ENCODE results near the gene P4HA1.

Gene P4HA1

DNA sequence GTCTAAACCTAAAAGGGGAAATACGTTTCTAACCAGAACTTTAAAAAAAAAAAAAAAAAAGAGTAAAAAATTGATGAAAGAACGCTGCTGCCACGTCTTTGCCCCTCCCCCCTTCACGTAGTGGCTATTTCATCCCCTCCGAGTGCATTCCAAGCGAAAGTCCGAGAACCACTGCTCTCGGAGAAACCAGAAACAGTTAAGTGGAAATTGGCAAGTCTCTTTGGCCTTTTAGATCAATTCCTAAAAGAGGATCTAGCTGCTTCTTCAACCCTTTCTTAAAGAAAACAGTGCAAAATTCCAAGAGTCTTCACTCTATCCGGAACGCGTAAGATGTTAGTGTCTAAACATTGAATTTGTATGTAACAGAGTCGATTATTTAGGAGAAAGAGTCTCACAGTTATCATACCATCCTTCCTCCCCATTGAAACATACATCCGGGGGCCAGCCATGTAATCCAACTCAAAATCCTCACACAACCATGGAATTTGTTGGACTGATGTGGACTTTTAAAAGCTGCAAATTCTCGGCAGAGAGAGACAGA is 1.1 kb downstream of the P4HA1 start:
- Histone ChIP-seq H3K27me3 (ENCODE audit: control insufficient read depth, insufficient read depth, low read length, poor library complexity, severe bottlenecking) (no peaks in the 10 kb centered on the region), H3K27ac (ENCODE audit: insufficient read depth, low read depth, low read length, poor library complexity, severe bottlenecking) (peak overlapping the region; percentile 70), H3K4me1 (ENCODE audit: control insufficient read depth, insufficient read depth, low read length) (peaks cover 12% of the 10 kb centered on the region), H3K4me3 (ENCODE audit: insufficient read depth, low read depth, low read length) (peak overlapping the region; percentile 88), H3K36me3 (ENCODE audit: control insufficient read depth, insufficient read depth, low read length) (no peaks in the 10 kb centered on the region), H3K9me3 (ENCODE audit: control insufficient read depth, low read length) (no peaks in the 10 kb centered on the region)
- WGBS, 2 experiments: 0 to 1% methylated on average over 11 to 14 of the region's 14 CpGs

DNA sequence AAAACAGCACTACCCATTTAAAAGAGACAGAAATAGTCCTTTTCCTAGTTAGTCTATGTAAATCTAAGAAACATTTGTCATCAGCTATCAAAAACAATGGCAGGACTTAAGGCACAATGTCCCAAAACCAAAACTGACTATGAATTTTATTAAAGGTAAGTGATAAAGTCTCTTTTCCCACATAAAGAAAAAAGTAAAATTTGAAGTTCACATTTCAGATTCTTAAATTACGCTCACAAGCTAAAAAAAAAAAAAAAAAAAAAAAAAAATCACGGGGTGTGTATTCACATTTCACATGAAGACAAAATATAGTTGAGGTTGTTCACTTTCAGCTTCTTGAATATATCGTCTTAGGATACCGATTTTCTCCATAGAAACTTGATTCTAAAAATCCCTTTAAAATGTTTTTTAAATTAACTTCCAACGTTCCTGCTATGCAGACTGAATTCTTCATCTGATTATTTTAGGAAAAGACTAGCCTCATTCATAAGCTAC is 1.6 kb downstream of the P4HA1 start:
- WGBS, 2 experiments: 5 to 12% methylated on average over 3 to 5 of the region's 5 CpGs
- peak overlapping the region; percentile 70 for H3K27ac ChIP-seq (ENCODE audit: insufficient read depth, low read depth, low read length, poor library complexity, severe bottlenecking)
- H3K4me3 ChIP-seq (ENCODE audit: insufficient read depth, low read depth, low read length): peak overlapping the region; percentile 88

DNA sequence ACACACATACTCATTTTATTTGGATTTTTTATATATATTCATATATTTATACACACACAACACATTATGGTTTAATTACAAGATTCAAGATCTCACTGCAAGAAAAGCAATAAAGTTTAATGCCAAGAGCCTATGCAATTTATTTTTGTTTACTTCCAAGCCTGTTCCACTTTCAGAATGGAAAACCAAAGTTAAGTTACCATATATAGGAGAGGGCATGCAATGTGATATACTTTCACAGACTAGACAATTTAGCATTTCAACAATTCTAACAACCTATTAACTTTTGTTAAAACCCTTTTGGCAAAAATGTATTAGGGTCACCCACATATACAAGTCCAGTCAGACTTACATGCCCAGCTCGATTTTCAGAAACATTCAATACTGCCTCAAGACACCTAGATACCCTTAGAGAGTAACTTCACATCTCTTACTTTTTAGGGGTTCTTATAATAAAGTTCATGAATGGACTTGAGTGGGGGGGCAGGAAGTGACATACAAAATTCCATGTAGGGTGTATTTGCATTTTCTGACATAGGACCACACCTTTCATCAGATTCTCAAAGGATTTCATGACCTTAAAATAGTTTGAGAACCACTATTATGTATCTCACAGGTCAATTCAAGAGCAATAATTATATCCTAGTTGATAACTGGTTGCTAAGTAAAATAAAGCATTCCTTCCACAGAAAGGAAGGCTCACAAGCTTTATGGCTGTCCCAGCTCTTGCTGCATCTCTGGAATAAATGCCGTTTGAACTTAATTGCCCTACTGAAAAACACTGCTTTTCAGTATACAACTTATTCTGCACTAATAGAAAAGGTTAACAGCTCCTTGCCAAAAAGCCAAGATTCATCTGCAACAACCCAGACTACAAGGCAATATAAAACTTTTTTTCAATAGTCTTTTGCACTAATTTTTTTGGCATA is 2.5 kb downstream of the P4HA1 start:
- no peaks in the 10 kb centered on the region for H3K27me3 ChIP-seq (ENCODE audit: control insufficient read depth, insufficient read depth, low read length, poor library complexity, severe bottlenecking)
- peaks cover 12% of the 10 kb centered on the region for H3K4me1 ChIP-seq (ENCODE audit: control insufficient read depth, insufficient read depth, low read length)
- H3K9me3 ChIP-seq (ENCODE audit: control insufficient read depth, low read length): no peaks in the 10 kb centered on the region
- WGBS, 2 experiments: 87 to 91% methylated on average over 2 of the region's 2 CpGs
- no peak overlapping the region for H3K27ac ChIP-seq (ENCODE audit: insufficient read depth, low read depth, low read length, poor library complexity, severe bottlenecking)
- H3K4me3 ChIP-seq (ENCODE audit: insufficient read depth, low read depth, low read length): peak overlapping the region; percentile 88
- no peaks in the 10 kb centered on the region for H3K36me3 ChIP-seq (ENCODE audit: control insufficient read depth, insufficient read depth, low read length)

More for the DNA sequence above, 1.6 kb downstream of the P4HA1 start:
- H3K36me3 ChIP-seq (ENCODE audit: control insufficient read depth, insufficient read depth, low read length): no peaks in the 10 kb centered on the region
- H3K9me3 ChIP-seq (ENCODE audit: control insufficient read depth, low read length): no peaks in the 10 kb centered on the region
- H3K27me3 ChIP-seq (ENCODE audit: control insufficient read depth, insufficient read depth, low read length, poor library complexity, severe bottlenecking): no peaks in the 10 kb centered on the region
- H3K4me1 ChIP-seq (ENCODE audit: control insufficient read depth, insufficient read depth, low read length): peaks cover 12% of the 10 kb centered on the region

DNA sequence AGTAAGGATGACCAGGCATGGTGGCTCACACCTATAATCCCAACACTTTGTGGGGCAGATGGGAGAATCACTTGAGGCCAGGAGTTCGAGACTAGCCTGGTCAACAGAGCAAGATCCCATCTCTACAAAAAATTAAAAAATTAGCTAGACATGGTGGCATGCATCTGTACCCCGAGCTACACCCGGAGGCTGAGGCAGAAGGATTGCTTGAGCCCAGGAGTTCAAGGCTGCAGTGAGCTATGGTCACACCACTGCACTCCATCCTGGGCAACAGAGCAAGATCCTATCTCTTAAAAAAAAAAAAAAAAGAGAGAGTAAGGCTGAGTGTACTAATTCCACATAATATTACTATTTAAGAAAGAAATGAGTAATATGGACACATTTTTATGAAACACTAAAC is 3.8 kb downstream of the P4HA1 start:
- Histone ChIP-seq H3K27me3 (ENCODE audit: control insufficient read depth, insufficient read depth, low read length, poor library complexity, severe bottlenecking) (no peaks in the 10 kb centered on the region), H3K9me3 (ENCODE audit: control insufficient read depth, low read length) (no peaks in the 10 kb centered on the region), H3K4me3 (ENCODE audit: insufficient read depth, low read depth, low read length) (no peak overlapping the region), H3K27ac (ENCODE audit: insufficient read depth, low read depth, low read length, poor library complexity, severe bottlenecking) (no peak overlapping the region), H3K4me1 (ENCODE audit: control insufficient read depth, insufficient read depth, low read length) (peaks cover 12% of the 10 kb centered on the region), H3K36me3 (ENCODE audit: control insufficient read depth, insufficient read depth, low read length) (no peaks in the 10 kb centered on the region)
- 91 to 95% methylated on average over 3 of the region's 3 CpGs for WGBS, 2 experiments

DNA sequence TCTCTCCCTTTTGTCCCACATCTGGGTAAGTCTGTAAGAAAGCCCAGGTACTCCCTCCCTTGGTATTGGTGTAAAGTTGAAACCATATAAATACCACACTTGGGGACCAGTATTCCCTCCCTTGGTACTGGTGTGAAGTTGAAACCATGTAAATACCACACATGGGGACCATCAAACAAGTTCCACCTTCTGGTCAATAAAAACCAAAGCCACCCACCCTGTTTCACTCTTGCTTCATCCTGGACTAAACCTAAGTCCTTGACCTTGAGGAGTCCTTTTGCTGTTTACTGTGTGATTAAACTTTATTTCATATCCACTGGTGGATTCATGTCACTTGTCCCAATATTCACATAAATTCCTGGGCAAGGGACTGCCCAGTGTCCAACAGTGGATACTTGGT is 8.4 kb downstream of the P4HA1 start:
- Histone ChIP-seq H3K4me1 (ENCODE audit: control insufficient read depth, insufficient read depth, low read length) (no peaks in the 10 kb centered on the region), H3K36me3 (ENCODE audit: control insufficient read depth, insufficient read depth, low read length) (no peaks in the 10 kb centered on the region), H3K27me3 (ENCODE audit: control insufficient read depth, insufficient read depth, low read length, poor library complexity, severe bottlenecking) (no peaks in the 10 kb centered on the region)

DNA sequence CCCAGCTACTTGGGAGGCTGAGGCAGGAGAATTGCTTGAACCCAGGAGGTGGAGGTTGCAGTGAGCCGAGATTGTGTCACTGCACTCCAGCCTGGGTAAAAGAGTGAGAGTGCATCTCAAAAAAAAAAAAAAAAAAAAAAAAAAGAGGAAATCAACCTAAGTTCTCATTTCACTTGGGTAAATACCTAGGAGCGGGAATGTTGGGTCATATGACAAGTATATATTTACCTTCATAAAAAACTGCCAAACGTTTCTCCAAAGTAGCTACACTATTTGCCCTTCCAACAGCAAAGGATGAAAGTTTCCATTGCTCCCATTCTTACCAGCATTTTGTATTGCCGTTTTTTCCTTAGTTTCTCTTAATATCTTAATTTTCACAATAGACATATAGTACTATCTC is 9.8 kb downstream of the P4HA1 start:
- Histone ChIP-seq H3K36me3 (ENCODE audit: control insufficient read depth, insufficient read depth, low read length) (no peaks in the 10 kb centered on the region), H3K9me3 (ENCODE audit: control insufficient read depth, low read length) (no peaks in the 10 kb centered on the region), H3K27me3 (ENCODE audit: control insufficient read depth, insufficient read depth, low read length, poor library complexity, severe bottlenecking) (no peaks in the 10 kb centered on the region), H3K4me3 (ENCODE audit: insufficient read depth, low read depth, low read length) (no peak overlapping the region), H3K4me1 (ENCODE audit: control insufficient read depth, insufficient read depth, low read length) (no peaks in the 10 kb centered on the region), H3K27ac (ENCODE audit: insufficient read depth, low read depth, low read length, poor library complexity, severe bottlenecking) (no peak overlapping the region)
- 95% methylated on average over 2 to 4 of the region's 4 CpGs for WGBS, 2 experiments

More for the DNA sequence above, 8.4 kb downstream of the P4HA1 start:
- Histone ChIP-seq H3K4me3 (ENCODE audit: insufficient read depth, low read depth, low read length) (no peak overlapping the region), H3K9me3 (ENCODE audit: control insufficient read depth, low read length) (no peaks in the 10 kb centered on the region), H3K27ac (ENCODE audit: insufficient read depth, low read depth, low read length, poor library complexity, severe bottlenecking) (no peak overlapping the region)

DNA sequence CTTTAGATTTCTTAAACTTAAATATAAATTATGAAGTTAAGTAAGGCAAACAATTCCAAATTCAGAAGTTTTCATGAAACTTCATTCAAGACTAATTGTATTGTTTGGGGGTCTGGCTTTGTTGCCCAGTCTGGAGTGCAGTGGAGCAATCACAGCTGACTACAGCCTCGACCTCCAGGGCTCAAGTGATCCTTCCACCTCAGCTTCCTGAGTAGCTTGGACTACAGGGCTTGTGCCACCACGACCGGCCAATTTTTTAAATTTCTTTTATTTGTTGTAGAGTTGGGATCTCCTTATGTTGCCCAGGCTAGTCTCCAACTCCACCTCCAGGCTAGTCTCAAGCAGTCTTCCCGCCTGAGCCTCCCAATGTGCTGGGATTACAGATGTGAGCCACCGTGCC is 12.5 kb downstream of the P4HA1 start:
- no peaks in the 10 kb centered on the region for H3K9me3 ChIP-seq (ENCODE audit: control insufficient read depth, low read length)
- WGBS, 2 experiments: 90 to 96% methylated on average over 5 of the region's 5 CpGs
- H3K4me1 ChIP-seq (ENCODE audit: control insufficient read depth, insufficient read depth, low read length): no peaks in the 10 kb centered on the region

DNA sequence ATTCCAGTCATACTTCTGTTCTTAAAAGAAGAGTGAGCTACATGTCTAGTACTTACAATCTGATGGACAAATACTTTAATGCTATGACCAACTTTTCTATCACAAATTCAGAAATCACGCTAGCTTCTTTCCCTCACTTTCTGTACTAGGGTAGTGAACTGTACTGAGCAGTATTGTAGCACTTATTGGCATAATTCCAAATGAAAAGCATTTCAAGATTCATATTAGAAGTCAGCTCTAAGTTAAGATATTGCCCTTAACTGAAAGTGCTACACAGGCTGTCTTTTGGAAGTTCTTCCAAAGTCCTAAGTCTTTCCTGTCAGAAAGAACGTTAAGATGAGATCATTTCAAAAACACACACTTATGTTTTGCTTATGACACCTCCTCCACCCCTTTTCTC is 13.4 kb downstream of the P4HA1 start:
- Histone ChIP-seq H3K27ac (ENCODE audit: insufficient read depth, low read depth, low read length, poor library complexity, severe bottlenecking) (no peak overlapping the region), H3K9me3 (ENCODE audit: control insufficient read depth, low read length) (no peaks in the 10 kb centered on the region), H3K4me3 (ENCODE audit: insufficient read depth, low read depth, low read length) (no peak overlapping the region), H3K27me3 (ENCODE audit: control insufficient read depth, insufficient read depth, low read length, poor library complexity, severe bottlenecking) (no peaks in the 10 kb centered on the region), H3K36me3 (ENCODE audit: control insufficient read depth, insufficient read depth, low read length) (no peaks in the 10 kb centered on the region), H3K4me1 (ENCODE audit: control insufficient read depth, insufficient read depth, low read length) (no peaks in the 10 kb centered on the region)
- 94 to 98% methylated on average over 2 of the region's 2 CpGs for WGBS, 2 experiments

More for the DNA sequence above, 12.5 kb downstream of the P4HA1 start:
- Histone ChIP-seq H3K4me3 (ENCODE audit: insufficient read depth, low read depth, low read length) (no peak overlapping the region), H3K36me3 (ENCODE audit: control insufficient read depth, insufficient read depth, low read length) (no peaks in the 10 kb centered on the region), H3K27ac (ENCODE audit: insufficient read depth, low read depth, low read length, poor library complexity, severe bottlenecking) (no peak overlapping the region), H3K27me3 (ENCODE audit: control insufficient read depth, insufficient read depth, low read length, poor library complexity, severe bottlenecking) (no peaks in the 10 kb centered on the region)

DNA sequence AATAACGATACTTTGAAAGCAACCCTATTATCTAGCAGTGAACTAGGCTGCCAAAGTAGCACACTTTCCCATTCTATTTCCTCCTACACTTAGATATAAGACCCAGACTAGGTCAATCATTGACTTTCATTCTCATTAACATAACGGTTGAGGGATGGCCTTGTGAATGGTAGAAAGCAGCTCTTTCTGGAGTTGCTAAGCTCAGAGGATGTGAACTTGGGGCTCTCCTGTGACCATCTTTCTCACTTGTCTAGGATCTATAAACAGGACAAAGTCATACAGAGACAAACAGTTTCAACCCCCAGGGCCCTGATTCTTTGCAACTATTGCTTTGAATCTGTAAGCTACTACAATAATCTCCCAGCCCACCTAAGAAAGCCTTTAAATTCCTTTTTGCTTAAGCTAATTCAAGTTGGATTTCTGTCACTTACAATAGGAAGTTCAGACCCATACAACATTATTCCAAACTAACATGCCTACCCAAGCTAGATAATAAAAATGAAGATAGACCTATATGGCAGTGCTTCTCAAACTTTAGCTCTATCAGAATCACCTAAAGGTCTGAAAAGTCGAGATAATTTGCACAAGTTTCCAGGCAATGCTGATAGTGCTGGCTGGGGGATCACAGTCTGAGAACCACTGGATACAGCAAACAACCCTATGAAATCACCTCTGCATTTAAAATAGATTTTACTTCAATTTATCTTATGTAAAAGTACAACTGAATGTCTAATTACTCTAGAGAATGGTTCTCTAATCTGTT is 16.7 kb downstream of the P4HA1 start:
- no peaks in the 10 kb centered on the region for H3K36me3 ChIP-seq (ENCODE audit: control insufficient read depth, insufficient read depth, low read length)
- WGBS, 2 experiments: 90 to 96% methylated on average over 3 of the region's 3 CpGs
- H3K4me3 ChIP-seq (ENCODE audit: insufficient read depth, low read depth, low read length): no peak overlapping the region
- H3K27ac ChIP-seq (ENCODE audit: insufficient read depth, low read depth, low read length, poor library complexity, severe bottlenecking): no peak overlapping the region
- no peaks in the 10 kb centered on the region for H3K27me3 ChIP-seq (ENCODE audit: control insufficient read depth, insufficient read depth, low read length, poor library complexity, severe bottlenecking)
- no peaks in the 10 kb centered on the region for H3K4me1 ChIP-seq (ENCODE audit: control insufficient read depth, insufficient read depth, low read length)
- H3K9me3 ChIP-seq (ENCODE audit: control insufficient read depth, low read length): no peaks in the 10 kb centered on the region
